Keratinocyte (primary cell): ENCODE data around the gene TMCC1.

Experiments used
- CTCF ChIP-seq, 3 experiments: IDR thresholded peaks in 1 of 3; conservative IDR thresholded peaks in 1 of 3; optimal IDR thresholded peaks in 1 of 3; 2 replicates in 2 of 3; 3 replicates in 1 of 3; pipeline versions ENCODE3 to v1.5.1; 2011; ENCODE audit warnings: low read length in 3 of 3, mild to moderate bottlenecking in 3 of 3, moderate library complexity in 2 of 3, control low read depth in 1 of 3, inconsistent platforms in 1 of 3; ENCODE audit not compliant: insufficient read depth in 2 of 3; ENCODE audit errors: extremely low read depth in 1 of 3
- EZH2 ChIP-seq: IDR thresholded peaks from one replicate; pipeline ENCODE4 v1.6.1; 2012; ENCODE audit warnings: inconsistent platforms, mild to moderate bottlenecking, low read length, moderate library complexity

DNA sequence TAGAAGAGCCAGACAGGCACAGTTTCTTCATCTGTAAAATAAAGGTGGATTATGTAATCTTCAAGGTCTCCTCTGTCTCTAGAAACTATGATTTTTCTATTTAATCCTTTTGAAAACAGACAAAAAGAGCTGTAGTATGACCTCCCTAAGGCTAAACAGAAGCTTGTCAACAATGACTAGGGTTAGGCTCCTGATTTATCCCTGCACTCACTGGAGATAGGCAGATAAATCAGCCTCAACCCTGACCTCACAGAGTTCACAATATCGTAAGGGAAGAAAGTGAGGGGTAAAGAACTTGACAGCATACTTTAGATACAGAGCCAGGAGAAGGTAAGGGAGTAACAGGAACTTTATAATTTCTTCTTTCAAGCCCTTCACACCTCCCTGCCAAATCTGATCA lies 124.8 kb downstream of the TMCC1 start:
- TF ChIP-seq CTCF (optimal IDR thresholded peaks at IDR 0.05 in 1 of 3, IDR thresholded peaks at IDR 0.05 in 1 of 3, conservative IDR thresholded peaks at IDR 0.05 in 1 of 3; ENCODE audit: extremely low read depth in 1 of 3, insufficient read depth in 2 of 3, low read length in 3 of 3) (no peak), EZH2 (no peak)
